Gastroesophageal sphincter (tissue), 4 donors: ENCODE data around the gene P2RX7. TPM values are rescaled to one million over a fixed set of nuclear protein-coding genes. Genes with fewer than 3 reads are reported as not detected.

ENCODE experiments used
- small RNA-seq, 4 donors: library from RNA; depleted of rRNA; stranded (forward); fragments of <200 nt; gene quantifications; one replicate each; pipeline ENCODE3, GENCODE V24; 2016
- total RNA-seq, 4 donors: library from RNA; depleted of rRNA; stranded (reverse); fragments of >200 nt; gene quantifications; one replicate each; pipeline ENCODE4 v1.1.0, GENCODE V29; 2016

Gene P2RX7
- total RNA-seq, 4 donors from 2014 or later = 2.0 to 3.3 (median 3.0) TPM

Small RNAs within 50 kb of the gene (small RNA-seq; reads per million reads assigned to genes)
- gene AC079602.1 (0 reads per million in 4 donors), gene RF00156 (0 reads per million in 4 donors), gene Z98941.1 (0 reads per million in 4 donors)

Other genes with a start within 250 kb of the P2RX7 start
- gene SPPL3, start 228.5 kb upstream of the P2RX7 start, total RNA-seq = 10 to 100 TPM; 16.2 to 20.2 (median 19.0) TPM
- gene HNF1A, start 154.3 kb upstream of the P2RX7 start, total RNA-seq = under 1 TPM in 2 of 4 donors, not detected in 2; 0.27 to 0.47 TPM
- gene C12orf43, start 116.4 kb upstream of the P2RX7 start, total RNA-seq = 10 to 100 TPM; 15.1 to 20.2 (median 17.7) TPM
- 1 to 10 TPM in 1 of 4 donors, under 1 TPM in 3; 0.31 to 3.0 (median 0.38) TPM for gene OASL, start 93.6 kb upstream of the P2RX7 start, total RNA-seq
- 10 to 100 TPM; 15.1 to 32.8 (median 31.0) TPM for gene P2RX4, start 77.3 kb downstream of the P2RX7 start, total RNA-seq
- 10 to 100 TPM; 26.0 to 40.3 (median 30.3) TPM for gene CAMKK2, start 163.8 kb downstream of the P2RX7 start, total RNA-seq
- 10 to 100 TPM; 69.2 to 93.5 (median 75.7) TPM for gene ANAPC5, start 219.5 kb downstream of the P2RX7 start, total RNA-seq